DMS153 treated with DMSO at 0.1 percent for 48 hours (cell line): ENCODE results near the gene MATCAP1.

Source experiments
- DNase-seq: peaks from one replicate; lab custom pipeline; 2025; ENCODE audit not compliant: unreplicated experiment; lab: John Stamatoyannopoulos, UW

Gene MATCAP1

DNA sequence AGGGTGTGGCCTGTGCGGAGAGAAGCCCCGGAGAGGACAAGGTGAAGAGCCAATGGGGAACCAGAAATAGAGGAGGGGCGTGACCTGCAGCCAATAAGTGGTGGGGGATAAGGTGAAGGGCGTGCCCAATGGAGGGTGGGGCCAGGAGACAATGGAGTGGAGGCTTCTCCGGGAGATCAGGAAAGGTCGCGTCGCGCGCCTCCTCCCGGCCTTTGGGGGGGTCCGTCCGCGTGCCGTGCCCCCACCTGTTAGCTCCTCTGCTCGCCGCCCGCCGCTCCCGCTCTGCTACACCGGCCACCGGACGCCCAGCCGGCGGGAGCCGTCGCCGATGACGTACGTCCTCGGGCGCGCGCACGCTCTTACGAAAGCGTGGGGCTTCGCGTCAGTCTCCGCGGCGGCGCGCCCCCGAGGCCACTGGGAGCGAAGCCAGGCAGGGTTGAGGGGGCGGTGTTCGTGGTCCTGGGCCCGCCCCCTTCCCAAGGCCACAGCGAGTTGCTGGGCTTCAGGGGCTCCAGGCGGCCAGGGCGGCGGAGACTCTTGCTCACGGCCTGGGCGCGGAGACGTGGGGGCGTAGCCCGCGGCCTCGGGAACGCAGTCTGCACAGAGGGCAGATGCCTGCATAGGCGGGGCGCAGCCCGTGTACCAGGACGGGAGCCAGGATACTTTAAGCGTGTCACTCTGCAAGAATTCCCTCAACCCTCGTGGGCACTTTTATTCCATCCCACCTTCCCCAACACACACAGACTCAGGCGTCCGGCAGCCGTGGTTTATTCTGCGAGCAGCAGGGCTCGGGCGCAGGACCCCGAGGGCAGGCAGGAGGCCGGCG lies at the start of gene MATCAP1:
Gene MATCAP1 (minus strand): TSS at position 337 of the 826 bp plus-strand sequence. CDS start 3,353 bp downstream, outside the sequence.
- DNase-seq: peak; percentile 96

DNA sequence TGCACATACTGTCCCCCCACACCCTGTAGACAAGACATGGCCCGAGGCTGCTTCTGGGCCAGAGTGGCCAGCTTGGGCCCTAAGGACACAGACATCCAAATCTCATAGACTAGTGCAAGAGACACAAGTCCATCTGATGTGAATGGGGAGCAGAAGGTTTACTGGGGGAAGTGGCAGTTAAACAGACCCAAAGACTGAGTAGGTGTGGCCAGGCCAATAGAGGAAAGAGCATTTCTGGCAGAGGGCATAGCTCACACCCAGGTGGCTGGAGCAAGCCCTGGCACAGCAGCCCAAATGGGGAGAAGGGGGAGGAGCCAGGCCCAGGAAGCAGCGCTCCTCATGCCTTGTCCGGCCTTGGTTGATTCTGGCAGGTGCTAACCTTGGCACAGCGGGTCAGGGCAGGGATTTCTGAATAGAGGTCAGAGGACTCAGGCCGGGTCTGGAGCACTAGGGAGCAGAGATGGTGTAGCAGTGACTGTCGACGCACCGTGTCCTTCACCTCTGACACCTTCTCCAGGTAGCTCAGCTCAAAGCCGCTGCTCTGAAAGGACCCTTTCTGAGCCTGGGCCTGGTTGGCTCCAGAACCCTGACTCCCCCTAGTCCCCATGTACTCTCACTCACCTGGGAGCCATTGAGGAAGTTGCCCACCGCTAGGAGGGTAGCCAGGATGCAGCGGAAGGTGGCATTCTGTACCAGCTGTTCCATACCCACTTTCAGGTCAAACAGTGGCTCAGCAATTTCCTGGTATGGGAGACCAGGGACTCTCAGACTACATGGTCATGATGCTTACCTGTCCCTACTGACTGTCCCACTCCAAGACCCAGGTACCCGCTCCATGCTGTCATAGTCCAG lies 47.3 kb upstream of the MATCAP1 start:
- DNase-seq: no peak

- DNase-seq: no peak
Measured at GRCh38 chr16:67229906-67230808, 46.4 kb upstream of the MATCAP1 start.

DNA sequence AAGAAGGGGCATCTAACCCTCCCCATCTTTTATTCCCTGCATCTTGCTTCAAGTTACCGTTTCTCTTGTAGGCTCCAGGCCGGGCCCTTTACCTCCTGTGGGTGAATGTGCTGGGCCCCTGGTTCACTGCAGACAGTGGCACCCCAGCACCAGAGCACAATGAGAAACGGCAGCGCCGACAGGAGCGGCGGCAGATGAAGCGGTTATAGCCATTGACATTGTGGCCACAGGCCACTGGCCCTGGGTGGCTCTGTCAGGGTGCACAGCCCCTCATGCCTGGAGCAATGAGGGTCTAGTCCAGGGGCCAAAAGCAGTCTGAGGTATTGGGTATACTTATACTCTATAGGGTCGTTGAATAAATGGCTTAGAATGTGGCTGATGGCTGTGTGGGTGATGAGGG lies 45.1 kb upstream of the MATCAP1 start:
- no peak for DNase-seq

GRCh38 chr16:67228034-67228785 lies 44.4 kb upstream of the MATCAP1 start:
- no peak for DNase-seq

- DNase-seq: no peak
Measured at GRCh38 chr16:67227567-67227921, 43.8 kb upstream of the MATCAP1 start.

- DNase-seq: peak; percentile 93
Measured at GRCh38 chr16:67226804-67227566, 43.2 kb upstream of the MATCAP1 start, which contains the start of gene TMEM208. Gene TMEM208, plus strand, starts transcription at chr16:67227130. Its CDS starts 89 bp downstream, at chr16:67227219.

DNA sequence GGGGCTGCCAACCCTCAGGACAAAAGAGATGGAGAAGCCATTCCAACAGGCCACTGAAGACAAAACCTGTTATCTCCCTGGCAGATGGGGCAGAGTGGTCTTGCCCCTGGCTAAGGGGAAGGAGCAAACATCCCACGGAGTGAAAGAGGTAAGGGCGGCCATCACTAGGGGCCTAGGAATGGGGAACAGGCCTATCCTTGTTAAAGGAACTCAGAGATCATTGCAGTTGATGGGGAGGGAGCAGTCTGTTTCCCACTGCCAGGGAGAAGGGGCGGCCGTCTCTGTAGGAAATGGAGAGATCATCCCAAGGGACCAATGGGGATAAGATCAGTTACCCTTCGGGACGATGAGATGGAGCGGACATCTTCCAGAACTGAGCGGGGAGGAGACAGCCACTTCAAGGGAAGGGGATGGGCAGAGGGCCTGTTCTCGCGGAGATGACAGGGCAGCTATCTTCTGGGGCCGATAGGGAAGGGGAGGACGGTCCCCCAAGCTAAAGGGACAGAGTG lies 42.6 kb upstream of the MATCAP1 start:
- no peak for DNase-seq

DNA sequence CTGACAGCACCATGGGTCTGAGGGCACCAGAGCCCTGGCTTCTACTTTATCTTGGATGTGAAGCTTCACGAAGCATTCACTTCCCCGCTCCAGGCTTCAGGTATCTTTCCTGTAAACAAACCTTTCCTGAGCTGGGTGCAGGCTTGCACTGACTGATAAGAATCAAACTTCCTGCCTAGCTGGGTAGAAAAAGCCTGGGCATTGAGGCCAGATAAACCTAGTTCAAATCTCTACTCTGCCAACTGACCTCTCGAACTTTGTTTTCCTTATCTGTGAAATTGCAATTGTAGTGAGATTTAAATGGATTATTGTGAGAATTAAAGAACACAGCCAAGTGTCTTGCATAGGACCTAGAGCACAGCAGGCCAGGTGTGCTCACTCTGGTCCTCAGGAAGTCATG lies 40.2 kb upstream of the MATCAP1 start:
- no peak for DNase-seq

- no peak for DNase-seq
Measured at GRCh38 chr16:67216612-67217490, 33.1 kb upstream of the MATCAP1 start.

GRCh38 chr16:67215706-67216105 lies 31.9 kb upstream of the MATCAP1 start:
- DNase-seq: no peak

DNA sequence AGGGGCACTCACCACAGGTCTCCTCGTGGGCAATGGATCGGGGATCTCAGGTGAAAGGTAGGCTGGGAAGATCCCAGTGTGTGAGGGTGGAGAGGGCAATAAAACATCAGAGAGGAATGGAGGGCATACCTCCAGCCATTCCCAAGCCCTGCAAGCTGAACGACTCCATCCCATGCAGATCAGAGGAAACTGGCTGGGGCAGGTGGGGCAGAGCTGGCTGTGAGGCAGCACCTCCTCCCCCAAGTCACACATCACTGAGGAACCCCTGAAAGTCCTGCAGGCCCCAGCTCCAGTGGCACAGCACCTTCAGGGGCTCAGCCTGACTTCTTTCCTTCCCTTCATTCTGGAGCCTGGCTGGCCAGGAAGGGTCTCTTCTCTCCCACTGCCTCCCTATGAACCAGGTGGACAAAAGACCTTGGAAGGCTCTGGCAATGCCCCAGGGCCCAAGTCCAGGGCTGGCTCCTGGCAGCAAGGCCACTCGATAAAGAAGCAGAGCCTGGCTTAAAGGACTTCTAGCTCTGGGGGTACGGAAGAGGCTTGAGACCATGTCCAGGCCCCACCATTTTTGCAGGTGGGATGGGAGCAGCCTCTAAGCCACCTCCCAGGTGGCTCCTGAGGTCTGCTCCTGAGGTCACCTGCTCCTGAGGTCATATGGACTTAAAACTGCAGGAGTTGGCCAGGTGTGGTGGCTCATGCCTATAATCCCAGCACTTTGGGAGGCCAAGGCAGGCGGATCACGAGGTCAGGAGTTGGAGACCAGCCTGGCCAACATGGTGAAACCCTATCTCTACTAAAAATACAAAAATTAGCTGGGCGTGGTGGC lies 29.6 kb upstream of the MATCAP1 start:
- no peak for DNase-seq

DNA sequence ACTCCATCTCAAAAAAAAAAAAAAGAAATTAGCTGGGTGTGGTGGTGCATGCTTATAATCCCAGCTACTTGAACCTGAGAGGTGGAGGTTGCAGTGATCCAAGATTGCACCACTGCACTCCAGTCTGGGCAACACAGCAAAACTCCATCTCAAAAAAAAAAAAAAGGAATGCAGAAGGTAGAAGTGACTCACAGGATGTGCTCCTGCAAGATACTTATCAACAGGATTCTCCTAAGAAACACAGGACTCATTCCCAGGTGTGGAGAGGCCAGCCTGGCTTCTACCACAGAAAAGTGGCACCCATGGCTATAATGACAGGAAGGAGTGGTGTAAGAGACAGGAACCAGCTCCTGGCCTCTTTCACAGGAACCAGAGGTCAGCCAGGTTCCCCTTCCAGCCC lies 29.0 kb upstream of the MATCAP1 start:
- no peak for DNase-seq

DNA sequence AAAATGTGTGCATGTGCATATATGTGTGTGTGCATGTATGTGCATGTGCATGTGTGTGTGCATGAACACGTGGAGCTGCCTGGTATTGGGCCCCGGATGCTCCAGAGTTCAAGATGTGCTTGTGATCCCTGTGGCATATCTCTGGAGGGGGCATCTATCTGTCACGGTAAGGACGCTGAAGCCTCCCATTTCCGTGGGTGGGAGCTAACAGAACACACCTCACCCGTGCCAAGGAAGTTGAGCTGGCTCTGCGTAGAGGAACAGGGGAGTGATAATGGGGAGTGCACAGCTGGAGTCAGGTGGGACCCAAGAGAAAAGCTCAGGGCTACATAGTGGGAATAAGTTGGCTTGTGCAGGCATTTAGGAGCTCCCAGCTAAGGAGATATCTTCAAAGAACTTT lies 27.9 kb upstream of the MATCAP1 start:
- no peak for DNase-seq

DNA sequence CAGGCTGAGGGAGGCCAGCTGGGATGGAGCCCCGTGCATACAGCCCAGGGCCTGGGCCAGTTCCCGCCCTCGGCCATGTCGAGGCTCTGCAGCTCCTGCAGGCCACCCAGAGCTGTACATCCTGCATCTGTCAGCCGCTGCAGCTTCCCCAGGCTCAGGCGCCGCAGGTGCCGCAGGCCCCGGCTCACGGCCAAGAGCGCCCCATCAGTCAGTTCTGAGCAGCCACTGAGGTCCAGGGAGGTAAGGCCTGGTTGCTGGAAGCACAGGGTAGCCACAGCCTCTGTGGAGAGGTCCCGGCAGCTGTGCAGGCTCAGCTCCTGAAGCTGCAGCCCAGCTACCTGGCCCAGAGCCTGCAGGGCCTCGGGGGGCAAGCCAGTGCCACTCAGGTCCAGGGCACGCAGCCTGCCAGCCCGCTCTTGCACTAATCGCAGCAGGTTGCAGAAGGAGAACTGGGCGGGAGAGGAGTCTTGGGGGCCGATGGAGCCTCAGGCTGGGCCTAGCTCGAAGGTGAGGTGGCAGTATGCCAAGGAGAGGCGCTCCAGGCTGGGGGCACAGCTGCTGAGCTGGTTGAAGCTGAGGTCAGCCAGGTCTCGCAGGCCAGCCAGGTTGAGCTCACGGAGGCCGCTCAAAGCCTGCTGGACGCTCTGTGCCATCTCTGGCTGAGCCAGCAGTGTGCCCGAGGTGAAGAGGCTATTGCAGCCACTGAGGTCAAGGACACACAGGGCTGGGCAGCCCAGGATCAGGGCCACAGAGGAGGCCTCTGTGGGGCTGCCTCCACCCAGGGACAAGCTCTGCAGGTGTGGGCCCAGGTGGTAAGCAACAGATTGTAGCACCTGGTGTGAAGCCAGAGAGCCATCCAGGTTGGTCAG lies 26.5 kb upstream of the MATCAP1 start:
- no peak for DNase-seq

DNA sequence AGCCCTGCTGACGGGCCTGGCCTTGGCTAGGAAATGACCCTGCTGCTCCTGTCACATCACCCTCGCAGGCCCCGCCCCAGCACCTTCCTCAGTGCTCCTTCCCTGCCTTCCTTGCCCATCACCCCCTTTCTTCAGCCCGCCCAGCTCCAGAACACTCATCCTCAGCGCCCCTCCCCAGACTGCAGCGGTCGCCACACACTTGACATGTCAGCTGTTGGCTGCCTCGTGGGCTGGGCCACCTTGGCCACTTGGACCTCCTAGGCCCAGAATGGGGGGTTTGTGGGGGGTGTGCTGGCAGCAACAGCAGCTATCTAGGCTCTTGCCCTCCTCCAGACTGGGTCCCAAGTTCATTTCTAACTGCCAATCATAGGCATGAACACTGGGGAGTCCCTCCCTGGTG lies 25.8 kb upstream of the MATCAP1 start:
- DNase-seq: no peak
